ENCODE results near the gene SYNDIG1.
"Not testable (repeated sequence)": the region's sequence is repeated elsewhere in the genome, so short reads cannot be mapped to it uniquely, and the experiment has no call there.

The SYNDIG1 gene

DNA sequence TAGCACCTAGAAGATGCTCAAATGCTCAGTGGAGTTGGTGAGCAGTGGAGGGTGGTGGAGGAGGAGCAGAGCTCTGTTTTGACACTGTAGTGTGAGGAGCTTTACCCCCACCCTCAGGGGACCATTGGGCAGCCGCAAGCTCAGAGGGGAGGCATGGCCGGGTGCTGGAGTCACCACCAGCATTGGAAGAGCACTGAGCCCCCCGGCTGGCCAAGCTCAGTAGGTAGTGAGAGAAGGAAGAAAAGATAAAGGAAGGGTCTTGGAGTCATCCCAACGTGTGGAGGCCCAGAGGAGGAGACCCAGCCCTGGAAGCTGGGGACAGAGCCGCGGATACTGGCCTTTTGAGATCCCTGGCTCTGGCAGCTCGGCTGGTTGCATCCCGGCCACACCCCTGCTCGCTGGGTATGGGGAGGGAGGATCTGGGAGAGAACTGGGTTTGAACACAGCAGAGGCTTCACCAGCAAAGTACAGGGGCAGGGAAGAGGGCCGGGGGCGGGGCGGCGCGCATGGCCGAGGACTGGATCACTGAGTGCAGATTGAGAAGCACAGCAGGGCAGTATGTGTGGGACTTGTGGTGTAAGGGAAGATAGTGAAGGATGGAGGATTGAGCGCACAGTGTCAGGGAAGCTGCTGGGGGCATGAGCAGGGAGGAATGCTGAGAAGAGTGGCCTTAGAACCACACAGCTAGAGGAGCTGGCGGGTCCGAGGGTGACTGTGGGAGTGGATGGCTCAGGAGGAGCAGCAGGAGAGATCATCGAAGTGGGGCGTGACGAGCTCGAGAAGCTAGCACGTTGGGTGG, 24.4 kb downstream of the SYNDIG1 start:
- no peak for DNase-seq

DNA sequence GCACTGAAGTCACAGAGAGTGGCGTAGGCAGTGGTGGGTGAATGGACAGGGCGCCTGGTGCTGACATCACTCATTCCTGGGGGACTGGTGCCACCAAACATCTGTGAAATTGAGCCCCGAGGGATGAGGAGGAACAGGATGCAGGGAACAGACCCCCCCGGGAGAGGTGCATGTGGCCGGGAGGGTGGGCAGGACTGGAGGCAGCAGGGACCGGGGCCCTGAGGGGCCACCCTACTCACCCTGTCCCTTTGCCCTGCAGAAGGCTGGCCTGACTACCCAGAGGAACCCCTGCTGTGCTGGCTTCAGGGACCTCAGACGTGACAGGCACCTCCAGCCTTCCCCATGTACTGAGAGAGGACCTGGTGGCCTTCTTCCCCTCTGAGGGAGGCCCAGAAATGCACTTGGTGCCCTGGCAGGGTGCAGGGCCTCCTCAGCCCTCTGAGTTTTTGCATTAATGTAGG, 25.1 kb downstream of the SYNDIG1 start:
- DNase-seq, result no peak

DNA sequence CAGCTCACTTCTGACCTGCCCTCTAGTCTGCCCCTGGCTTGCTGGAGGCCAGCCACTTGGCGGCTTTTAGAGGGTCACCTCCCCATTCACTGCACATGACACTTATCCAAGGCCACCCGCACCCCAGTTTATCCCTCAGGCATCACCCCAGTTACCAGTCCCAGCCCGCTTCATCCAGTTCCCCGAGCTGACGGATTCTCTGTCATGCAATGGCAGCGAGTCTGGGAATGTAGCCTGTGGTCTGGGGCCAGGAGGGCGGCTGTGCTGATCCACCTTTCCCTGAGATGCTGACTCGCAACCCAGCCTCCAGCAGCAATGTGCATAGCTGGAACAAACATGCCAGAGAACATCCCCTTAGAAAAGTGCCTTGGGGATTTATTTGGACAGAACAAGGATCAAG, 25.8 kb downstream of the SYNDIG1 start:
- no peak for DNase-seq

DNA sequence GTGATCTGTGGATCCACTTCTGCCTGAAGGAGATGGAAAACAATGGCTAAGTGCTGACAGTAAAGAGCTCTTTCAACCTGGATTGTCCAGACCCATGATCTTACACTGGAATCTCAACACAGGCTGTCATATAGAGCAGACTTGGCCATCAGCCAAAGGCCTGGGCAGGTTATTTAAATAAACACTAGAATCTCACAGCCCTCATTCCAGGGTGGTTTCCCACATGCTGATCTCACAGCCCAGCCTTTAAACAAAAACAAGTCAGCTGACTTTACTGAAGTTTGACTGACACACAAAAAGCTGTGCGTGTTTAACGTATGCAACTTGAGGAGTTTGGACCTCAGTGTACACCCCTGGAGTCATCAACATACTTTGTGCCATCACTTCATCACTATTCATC, 28.4 kb downstream of the SYNDIG1 start:
- no peak for DNase-seq

DNA sequence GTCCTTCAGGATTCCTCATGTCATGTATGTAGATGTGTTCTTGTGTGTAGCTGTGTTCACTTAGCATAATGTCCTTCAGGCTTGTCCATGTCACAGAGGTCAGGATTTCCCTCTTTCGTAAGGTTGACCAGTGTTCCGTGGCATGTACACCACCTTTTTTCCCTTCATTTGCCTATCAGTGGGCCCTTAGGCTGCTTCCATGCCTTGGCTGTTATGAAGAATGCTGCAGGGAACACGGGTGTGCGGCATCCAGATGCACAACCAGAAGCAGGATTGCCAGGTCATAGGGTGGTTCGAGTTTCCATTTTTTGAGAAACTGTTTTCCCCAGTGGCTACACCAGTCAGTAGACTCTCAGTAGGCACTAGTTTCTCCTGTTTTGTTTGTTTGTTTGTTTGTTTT, 29.2 kb downstream of the SYNDIG1 start:
- DNase-seq, result no peak

DNA sequence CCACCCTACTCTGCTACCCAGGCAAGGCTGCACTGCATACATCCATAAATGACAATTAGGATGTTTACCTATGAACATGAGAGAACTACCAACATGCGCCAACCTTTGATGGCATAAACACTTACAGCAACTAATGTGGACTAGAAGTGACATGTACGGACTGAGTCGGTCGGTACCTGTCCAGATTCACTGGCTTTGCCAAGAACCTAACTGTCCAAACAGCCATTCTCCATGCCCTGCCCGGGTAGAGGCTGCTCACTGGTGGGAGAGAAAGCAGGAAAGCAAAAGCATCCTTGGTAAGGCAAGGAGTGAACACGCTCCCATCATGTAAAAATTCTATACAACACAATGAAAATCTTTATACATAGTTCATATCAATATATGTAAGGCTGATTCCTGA, 30.0 kb downstream of the SYNDIG1 start:
- no peak for DNase-seq

DNA sequence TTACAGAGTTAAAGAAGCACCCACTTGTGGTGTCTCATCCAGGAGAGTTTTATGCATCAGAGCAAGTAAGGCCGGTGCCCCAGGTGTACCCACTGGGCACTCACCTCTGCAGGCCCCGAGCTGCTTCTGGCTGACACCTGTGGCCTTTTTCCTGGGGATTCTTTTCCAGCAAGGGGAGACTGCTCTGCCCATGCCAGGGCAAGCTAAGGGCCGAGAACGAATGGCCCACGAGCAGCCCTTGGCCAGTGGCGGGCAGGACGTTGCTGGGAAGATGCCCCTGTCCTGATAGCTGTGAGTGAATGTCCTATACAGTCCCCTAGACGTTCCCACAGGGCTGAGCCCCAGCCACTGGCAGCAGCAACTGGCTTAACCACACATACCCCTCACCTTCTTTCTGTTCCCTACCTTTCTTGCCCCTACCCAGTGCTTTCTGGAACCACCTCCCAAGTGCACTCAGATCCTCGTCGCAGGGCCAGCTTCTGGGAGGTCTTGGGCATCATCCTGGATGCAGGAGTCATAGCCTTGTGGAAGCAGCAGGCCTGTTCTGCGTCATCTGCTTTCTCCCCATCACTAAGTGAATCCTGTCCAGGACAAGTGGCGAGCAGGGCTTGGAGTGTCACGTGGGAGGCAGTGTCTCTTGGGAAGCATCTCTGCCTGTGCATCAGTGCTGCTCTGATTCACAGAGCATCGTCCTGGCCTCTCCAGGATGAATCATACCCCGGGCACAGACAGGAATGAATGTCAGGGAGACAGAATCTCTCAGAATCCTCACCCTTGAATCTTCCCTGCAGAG, 32.5 kb downstream of the SYNDIG1 start:
- DNase-seq, result no peak

DNA sequence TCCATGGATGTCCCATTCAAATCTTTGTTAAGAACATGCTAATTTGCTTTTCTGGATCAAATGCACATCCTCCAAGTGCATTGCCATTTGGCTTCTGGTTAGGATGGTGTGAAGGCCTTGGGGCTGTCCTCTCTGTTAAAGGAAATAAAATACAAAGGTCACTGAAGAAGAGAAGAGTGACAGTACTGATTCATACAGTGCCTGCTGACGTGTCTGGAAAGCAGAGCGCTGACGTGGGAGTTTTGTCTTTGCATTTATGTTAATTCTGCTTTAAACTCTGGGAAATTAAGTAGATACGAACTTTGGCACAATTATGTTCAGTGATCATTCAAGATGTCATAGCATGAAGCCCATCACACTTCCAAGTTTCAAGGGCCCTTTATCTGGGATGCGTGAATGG, 33.2 kb downstream of the SYNDIG1 start:
- DNase-seq, result no peak

DNA sequence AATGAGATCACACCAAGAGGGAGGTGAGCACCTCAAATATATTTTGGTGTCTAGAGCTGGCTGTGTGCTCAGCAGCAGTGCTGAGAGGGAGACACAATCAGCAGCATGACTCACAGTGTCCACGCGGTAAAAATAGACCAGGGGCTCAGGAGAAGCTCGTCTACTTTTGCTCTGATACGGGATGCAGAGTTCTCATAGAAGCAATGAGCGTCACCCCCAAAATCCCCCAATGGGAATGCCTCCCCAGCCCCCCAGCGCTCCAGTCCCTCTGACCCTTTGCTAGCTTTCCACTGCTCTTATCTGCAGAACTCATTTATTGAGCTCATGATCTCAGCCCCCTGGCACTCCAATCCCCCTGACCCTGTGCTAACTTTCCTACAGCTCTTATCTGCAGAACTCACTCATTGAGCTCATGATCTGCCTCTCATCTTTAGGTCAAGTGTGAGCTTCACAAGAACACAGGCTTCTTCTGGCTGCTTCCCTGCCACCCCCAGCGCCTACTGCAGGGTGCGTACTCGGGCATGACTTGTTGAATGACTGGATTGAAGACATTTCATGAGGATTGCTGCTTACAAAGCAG, 34.0 kb downstream of the SYNDIG1 start:
- no peak for DNase-seq

DNA sequence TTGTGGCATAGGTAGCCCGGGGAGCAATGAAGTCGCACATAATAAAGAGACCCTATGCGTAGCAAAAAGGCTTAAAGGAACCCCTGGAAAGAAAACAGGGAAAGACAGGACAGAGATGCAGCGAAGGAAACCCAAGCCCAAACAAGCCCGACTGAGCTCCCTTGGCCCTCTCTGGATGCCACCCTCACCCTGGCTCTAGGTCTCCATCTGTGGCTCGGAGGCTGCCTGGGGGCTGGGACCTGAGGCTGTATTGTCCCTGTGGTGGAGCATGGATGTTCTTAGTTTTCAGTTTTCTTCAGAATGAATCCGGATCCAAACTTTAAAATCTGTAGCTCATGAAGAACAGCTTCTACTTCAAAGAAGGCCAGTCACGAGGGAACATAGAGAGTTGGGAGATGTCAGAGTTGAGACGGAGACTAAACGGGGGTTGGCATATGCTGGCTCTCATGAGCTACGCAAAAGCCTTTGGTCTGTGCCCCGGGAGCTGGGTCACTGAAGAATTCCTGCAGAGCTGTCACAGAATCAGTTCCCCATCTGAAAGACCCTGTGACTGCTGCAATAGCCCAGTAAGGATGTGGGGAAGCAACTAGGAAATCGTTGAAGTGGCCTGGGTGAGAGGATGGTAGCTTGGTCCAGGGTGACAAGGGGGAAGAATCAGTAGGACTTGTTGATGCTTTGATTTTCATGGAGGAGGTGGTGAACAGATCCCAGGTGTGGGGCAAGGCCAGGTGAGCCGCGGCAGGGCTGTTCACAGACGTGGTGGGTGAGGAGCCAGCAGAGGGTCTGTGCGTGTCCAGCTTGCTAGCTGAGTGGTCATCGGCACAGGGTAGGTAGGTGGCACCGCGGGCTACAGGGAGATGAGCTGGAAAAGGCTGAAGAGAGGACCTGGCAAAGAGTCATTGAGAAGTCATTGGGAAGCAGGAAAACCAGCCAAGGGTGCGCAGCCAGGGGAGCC, 35.2 kb downstream of the SYNDIG1 start:
- DNase-seq, result no peak

DNA sequence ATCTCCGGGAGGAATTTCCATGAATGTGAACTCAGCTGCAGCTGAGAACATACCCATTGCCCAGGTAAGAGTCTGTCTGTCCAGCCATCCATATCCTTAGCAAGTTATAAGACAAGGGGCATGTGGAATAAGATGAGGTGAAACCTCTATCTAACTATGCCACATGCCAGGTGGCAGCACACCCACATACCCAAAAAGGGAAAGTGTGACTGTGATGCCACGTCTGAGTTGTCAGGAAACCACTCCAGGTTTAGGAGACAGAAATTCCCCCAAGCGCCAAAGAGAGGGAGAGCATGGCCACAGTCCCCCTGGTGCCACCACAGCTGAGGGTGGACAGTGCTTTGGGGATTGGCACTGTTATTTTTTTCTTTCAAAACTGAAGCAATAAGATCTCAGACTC, 36.7 kb downstream of the SYNDIG1 start:
- no peak for DNase-seq

DNA sequence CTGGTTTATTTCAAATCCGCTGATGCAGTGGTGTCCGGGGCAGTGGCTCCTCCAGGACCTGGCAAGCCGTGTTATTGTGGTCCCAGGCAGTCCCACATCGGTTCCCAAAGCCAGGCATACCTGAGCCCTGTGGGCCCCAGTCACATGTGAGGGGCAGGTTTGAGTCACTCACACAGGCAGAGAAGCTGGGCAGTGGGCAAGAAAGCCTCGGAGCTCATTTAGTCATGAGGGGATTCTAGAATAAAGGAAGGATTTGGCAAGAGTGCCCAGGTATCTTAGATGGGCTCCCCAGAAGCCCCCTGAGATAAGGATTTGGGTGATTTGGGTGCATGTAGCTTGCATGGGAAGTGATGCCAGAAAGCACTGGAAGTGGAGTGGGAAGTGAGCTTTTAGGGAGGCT, 37.3 kb downstream of the SYNDIG1 start:
- DNase-seq, result no peak

DNA sequence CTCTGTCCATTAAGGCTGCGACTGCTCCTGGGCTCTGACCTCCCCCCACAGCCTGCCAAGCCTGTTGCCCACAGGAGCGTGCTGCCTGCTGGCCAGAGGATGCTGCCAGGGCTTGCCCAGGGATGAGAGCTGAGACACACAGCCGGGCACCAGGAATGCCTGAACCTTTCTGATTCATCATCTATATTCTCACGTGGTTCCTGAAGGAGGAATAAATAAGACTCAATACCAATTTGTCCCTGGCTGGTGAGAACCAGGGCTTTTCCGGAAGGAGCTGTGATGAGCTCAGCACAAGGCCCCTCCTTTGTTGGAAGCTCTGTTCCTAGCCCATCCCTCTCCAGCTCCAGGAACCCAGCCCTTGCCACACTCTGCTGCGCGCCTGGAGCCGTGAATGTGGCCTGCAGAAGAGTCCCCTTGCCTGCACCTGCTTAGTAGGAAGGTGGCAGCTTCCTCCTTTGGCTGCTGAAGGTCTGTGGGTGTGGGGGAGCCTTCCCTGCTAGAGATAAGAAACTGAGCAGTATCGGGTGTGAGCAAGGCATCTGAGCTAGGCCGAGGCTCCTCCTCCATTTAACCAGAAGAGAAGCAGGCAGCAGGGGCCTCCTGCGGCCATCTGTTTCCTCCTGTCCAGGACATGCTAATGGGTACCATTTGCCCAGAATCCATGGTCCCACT, 37.9 kb downstream of the SYNDIG1 start:
- no peak for DNase-seq

DNA sequence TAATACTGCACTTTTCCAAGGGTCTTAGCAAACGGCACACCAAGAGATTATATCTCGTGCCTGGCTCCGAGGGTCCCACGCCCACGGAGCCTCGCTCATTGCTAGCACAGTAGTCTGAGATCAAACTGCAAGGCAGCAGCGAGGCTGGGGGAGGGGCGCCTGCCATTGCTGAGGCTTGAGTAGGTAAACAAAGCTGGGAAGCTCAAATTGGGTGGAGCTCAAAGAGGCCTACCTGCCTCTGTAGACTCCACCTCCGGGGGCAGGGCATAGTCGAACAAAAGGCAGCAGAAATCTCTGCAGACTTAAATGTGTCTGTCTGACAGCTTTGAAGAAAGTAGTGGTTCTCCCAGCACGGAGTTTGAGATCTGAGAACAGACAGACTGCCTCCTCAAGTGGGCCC, 43.0 kb downstream of the SYNDIG1 start:
- DNase-seq, result not testable (repeated sequence)

DNA sequence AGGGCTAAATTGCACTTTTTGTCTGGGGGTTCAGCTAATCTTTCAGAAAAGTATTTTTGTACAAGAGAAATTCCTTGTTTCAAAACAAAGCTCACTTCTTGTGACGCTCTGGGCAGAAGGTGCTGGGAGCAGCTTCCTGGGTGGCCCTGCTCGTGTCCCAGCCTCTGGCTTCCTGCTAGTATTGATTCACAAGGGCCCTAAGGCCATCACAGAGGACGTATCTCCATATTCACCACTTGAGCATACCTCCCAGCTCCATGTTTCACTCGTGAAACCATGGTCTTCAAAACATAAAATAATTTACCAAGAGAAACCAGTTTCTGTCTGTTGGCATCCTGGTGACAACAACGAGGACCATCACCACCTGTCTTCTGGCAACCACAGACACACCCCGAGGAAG, 49.1 kb downstream of the SYNDIG1 start:
- DNase-seq, result no peak

DNA sequence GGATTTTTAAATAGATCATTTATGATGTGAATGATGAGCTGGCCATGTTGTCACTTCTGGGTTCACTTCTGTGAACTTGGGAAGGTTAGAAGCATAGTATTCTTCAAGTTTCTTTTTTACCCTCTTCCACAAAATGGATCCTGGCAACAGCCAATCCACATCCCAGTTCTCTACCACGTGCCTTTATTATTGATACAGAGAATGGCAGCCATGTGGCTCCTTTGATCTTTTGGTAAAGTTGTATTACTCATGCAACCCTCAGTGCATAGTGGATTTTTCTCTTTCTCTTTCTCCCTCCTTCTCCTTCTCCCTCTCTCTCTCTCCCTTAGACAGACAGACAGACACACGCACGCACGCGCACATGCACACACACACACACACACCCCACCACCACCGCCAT, 50.0 kb downstream of the SYNDIG1 start:
- DNase-seq, result no peak

DNA sequence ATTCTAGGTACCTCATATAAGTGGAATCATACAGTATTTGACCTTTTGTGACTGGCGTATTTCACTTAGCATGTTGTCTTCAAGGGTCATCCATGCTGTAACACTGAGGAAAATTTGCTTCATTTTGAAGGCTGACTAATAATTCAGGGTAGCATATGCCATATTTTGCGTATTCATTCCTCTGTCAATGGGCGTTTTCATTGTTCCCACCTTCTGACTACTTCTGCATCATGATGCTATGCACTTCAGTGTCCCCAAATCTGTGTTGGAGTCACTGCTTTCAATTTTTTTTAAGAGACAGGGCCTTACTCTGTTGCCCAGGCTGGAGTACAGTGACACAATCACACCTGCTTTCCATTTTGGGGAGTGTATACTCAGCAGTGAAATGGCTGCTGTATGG, 51.6 kb downstream of the SYNDIG1 start:
- DNase-seq, result no peak

DNA sequence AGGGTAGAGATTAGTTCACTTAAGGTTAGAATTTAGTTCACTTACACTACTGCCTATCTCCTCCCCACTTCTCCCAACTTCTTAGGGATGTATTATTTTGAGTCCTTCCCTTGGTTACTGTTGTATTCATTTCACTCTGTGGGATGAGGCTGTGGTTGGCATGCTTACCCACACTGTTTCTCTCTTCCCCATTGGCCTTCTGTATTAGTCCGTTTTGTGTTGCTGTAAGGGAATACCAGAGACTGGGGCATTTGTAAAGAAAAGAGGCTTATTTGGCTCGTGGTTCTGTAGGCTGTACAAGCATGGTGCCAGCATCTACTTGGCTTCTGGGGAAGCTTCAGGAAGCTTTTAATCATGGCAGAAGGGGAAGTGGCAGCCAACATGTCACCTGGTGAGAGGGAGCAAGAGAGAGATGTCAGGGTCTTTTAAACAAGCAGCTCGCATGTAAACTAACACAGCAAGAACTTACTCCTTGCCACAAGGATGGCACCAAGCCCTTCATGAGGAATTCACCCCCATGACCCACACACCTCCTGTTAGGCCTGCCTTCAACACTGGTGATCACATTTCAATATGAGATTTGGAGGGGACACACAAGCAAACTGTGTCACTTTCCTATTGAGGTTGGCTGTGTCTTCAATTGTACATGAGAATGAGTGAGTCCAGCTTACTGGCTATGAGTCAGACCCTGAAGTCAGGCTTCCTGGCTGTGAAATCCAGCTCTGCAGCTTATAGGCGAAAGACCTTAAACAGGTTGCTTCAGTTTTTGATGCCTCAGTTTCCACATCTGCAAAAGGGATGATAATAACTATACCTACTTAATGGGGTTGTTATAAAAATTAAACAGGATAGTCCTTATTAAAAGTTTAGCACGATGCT, 53.3 kb downstream of the SYNDIG1 start:
- no peak for DNase-seq

DNA sequence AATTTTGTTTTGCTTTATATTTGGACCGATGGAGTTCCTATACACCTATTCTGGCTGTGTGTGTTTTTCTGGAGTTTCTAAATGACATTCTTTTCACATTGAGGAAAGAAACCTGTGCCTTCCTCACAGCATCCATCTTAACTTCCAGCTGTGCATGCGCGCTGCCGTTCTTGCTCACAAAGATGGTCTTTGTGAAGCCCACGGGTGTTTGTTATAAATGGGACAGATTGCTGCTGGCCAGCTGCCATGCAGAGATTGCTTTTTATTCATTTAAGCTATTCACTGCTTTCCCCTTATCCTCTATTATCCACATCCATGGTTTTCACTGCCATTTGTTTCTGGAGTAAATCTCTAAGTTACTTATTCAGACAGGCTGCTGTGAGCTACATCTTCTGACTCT, 54.2 kb downstream of the SYNDIG1 start:
- DNase-seq, result no peak

DNA sequence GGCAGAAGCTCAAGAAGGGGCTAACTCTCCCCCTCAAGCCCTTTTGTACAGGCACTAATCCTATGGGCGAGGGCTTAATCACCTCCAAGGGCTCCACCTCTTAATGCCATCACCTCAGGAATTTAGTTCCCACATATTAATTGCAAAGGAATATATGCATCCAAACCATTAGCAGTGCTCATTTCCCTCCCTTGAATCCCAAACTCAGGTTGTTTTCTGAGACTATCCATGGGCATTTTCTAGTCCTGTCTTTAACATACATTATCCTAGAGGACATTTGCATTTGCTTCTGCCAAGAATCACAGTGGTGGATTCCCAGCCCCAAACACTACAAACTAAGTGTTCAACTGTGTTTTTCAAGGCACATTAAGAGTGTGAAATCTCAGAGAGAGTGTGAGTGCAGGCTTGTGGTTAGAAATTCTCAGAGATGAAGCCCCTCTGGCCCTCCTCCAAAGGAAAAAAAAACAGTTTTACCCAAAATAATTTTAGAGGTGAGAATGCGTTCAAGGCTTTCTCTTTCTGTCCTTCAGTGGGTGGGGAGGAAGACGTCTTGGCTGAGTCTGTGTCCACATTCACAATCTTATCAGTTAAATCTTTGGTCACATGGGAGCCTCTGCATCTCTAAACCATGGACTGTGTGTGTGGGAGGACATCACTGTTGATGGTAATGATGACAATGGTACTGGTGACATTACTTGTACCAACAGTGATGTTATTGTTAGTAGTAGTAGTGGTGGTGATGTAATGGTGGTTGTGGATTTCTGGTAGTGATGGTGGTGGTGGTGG, 59.3 kb downstream of the SYNDIG1 start:
- no peak for DNase-seq

Measured in stimulated activated naive CD4-positive, alpha-beta T cell treated with Interleukin-2 at 50 U/mL for 16 hours (primary cell).